Measurements from ENCODE around the gene GPSM1.

DNA sequence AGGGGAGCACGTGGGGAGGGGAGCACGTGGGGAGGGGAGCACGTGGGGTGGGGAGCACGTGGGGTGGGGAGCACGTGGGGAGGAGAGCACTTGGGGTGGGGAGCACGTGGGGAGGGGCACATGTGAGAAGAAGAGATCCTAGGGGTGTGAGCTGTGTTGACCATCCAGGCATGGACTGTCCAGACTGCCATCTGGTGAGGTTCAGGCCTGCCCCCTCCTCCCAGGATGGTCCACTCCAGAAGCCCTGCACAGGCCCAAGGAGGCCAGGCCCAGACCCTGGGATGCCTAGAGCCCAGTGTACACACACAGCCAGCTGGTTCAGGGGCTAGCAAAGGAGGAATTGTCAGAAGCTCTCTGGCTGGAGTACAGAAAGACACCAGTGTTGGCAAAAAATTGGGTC is 70.3 kb downstream of the GPSM1 start:
- TF ChIP-seq POLR2A (IDR thresholded peaks at IDR 0.05), result no peak
- TF ChIP-seq, protein P1, sequence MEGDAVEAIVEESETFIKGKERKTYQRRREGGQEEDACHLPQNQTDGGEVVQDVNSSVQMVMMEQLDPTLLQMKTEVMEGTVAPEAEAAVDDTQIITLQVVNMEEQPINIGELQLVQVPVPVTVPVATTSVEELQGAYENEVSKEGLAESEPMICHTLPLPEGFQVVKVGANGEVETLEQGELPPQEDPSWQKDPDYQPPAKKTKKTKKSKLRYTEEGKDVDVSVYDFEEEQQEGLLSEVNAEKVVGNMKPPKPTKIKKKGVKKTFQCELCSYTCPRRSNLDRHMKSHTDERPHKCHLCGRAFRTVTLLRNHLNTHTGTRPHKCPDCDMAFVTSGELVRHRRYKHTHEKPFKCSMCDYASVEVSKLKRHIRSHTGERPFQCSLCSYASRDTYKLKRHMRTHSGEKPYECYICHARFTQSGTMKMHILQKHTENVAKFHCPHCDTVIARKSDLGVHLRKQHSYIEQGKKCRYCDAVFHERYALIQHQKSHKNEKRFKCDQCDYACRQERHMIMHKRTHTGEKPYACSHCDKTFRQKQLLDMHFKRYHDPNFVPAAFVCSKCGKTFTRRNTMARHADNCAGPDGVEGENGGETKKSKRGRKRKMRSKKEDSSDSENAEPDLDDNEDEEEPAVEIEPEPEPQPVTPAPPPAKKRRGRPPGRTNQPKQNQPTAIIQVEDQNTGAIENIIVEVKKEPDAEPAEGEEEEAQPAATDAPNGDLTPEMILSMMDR (IDR thresholded peaks at IDR 0.05), result no peak
